BE2C (cell line): ENCODE measurements around the gene LRP6.

ENCODE experiments used
- DNase-seq: peaks from one replicate; pipeline ENCODE4 v3.0.0-alpha.2; 2020
- H3K27me3 ChIP-seq: fragments of 250-450 bp; sonication (Bioruptor Pico); 2 replicates; pipeline ENCODE4 v1.5.1; 2020; ENCODE audit warnings: mild to moderate bottlenecking
- H3K36me3 ChIP-seq: fragments of 250-450 bp; sonication (Bioruptor Pico); 2 replicates; pipeline ENCODE4 v1.5.1; 2020; ENCODE audit warnings: mild to moderate bottlenecking
- H3K4me1 ChIP-seq: fragments of 250-450 bp; sonication (Bioruptor Pico); 2 replicates; pipeline ENCODE4 v1.5.1; 2020
- H3K4me3 ChIP-seq: 2 replicates; pipeline ENCODE4 v1.5.1; 2011; ENCODE audit warnings: low read depth, low read length
- H3K9me3 ChIP-seq: fragments of 250-450 bp; sonication (Bioruptor Pico); 2 replicates; pipeline ENCODE4 v1.5.1; 2020
- TF ChIP-seq, protein P1 (sequence below): IDR thresholded peaks from 2 replicates; pipeline ENCODE4 v1.5.1; 2012; ENCODE audit warnings: mild to moderate bottlenecking, low read depth, low read length

The LRP6 gene

GRCh38 chr12:12282202-12282601, 15.4 kb upstream of the LRP6 start:
- Histone ChIP-seq H3K36me3 (no peaks in the 10 kb centered on the region), H3K4me1 (no peaks in the 10 kb centered on the region), H3K27me3 (no peaks in the 10 kb centered on the region), H3K4me3 (no peak overlapping the region), H3K9me3 (no peaks in the 10 kb centered on the region; the same call in 1 of the 2 replicates)
- TF ChIP-seq, protein P1, sequence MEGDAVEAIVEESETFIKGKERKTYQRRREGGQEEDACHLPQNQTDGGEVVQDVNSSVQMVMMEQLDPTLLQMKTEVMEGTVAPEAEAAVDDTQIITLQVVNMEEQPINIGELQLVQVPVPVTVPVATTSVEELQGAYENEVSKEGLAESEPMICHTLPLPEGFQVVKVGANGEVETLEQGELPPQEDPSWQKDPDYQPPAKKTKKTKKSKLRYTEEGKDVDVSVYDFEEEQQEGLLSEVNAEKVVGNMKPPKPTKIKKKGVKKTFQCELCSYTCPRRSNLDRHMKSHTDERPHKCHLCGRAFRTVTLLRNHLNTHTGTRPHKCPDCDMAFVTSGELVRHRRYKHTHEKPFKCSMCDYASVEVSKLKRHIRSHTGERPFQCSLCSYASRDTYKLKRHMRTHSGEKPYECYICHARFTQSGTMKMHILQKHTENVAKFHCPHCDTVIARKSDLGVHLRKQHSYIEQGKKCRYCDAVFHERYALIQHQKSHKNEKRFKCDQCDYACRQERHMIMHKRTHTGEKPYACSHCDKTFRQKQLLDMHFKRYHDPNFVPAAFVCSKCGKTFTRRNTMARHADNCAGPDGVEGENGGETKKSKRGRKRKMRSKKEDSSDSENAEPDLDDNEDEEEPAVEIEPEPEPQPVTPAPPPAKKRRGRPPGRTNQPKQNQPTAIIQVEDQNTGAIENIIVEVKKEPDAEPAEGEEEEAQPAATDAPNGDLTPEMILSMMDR: no peak
- no peak for DNase-seq

DNA sequence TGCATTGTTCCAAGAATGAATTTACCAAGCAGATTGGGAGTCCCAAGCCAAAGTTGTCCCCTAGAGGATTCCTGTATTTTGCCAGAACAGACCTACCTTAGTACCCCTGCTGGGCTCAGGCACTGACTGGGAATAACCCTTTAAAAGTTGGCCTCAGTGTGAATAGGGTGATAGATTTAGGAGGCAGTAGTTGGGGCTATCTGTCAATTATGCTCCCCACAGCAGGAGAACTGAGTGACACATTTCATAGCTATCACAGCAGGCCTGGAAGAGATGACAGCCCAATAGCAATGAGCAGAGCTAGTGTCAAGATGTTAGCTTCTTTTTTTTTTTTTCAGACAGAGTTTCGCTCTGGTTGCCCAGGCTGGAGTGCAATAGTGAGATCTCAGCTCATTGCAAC, 14.3 kb upstream of the LRP6 start:
- TF ChIP-seq, protein P1: no peak

GRCh38 chr12:12278899-12279298, 12.1 kb upstream of the LRP6 start:
- TF ChIP-seq, protein P1: no peak
- H3K4me3 ChIP-seq: no peak overlapping the region
- DNase-seq: no peak

More for the DNA sequence above, 14.3 kb upstream of the LRP6 start:
- no peaks in the 10 kb centered on the region for H3K36me3 ChIP-seq
- no peak for DNase-seq
- no peaks in the 10 kb centered on the region for H3K4me1 ChIP-seq
- no peak overlapping the region for H3K4me3 ChIP-seq
- no peaks in the 10 kb centered on the region for H3K27me3 ChIP-seq
- H3K9me3 ChIP-seq: no peaks in the 10 kb centered on the region; the same call in 1 of the 2 replicates

GRCh38 chr12:12275874-12276273, 9.0 kb upstream of the LRP6 start:
- Histone ChIP-seq H3K36me3 (no peaks in the 10 kb centered on the region), H3K4me1 (no peaks in the 10 kb centered on the region), H3K4me3 (no peak overlapping the region), H3K27me3 (no peaks in the 10 kb centered on the region), H3K9me3 (no peaks in the 10 kb centered on the region)
- DNase-seq: no peak
- TF ChIP-seq, protein P1: no peak

More at GRCh38 chr12:12278899-12279298, 12.1 kb upstream of the LRP6 start:
- no peaks in the 10 kb centered on the region for H3K4me1 ChIP-seq
- H3K27me3 ChIP-seq: no peaks in the 10 kb centered on the region
- H3K36me3 ChIP-seq: no peaks in the 10 kb centered on the region
- H3K9me3 ChIP-seq: no peaks in the 10 kb centered on the region

DNA sequence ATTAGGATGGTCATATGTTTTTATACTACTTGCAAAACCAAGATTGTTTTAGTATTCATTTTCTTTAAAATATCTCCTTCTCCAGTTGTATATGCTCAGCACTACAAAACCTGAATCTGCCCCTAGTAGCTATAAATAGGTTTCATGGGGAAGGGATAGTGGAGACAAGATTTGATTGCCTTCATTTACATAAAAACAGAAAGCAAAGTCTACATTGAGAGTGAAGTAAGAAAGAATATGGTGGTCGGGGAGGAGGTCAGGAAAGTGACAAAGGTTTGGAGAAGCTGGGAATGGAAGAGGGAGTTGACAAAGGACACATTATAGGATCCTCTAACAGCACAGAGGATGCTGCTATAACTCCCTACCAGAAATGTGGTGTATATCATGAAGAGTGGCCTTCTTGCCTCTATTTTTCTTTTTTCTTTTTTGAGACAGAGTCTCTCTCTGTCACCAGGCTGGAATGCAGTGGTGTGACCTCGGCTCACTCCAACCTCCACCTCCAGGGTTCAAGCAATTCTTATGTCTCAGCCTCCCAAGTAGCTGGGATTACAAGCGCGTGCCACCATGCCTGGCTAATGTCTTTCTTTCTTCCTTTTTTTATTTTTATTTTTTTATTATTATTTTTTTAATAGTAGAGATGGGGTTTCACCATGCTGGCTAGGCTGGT, 6.6 kb upstream of the LRP6 start:
- Histone ChIP-seq H3K4me1 (no peaks in the 10 kb centered on the region), H3K4me3 (no peak overlapping the region), H3K9me3 (no peaks in the 10 kb centered on the region), H3K27me3 (no peaks in the 10 kb centered on the region), H3K36me3 (no peaks in the 10 kb centered on the region)
- no peak for DNase-seq
- TF ChIP-seq, protein P1: no peak

DNA sequence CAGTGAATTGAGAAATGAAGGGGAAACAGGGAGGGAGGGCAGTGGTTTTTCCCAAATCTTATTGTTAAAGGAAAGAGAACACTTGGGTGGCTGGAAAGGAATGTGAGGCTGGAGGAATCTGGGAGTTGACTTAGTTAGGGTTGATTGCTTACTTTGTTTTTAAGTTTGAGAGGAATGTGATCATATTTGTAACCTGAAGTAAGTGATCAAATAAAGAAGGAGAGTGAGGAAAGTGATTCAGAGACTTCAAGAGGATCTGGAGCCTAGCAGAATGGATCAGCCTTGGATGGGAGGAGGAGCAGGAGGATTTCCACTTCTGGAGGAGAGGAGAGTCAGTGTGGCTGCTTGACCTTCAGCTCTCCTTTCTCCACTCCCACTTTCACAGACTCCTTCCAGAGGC, 6.0 kb upstream of the LRP6 start:
- Histone ChIP-seq H3K4me1 (peaks cover 1% of the 10 kb centered on the region), H3K9me3 (no peaks in the 10 kb centered on the region), H3K4me3 (no peak overlapping the region), H3K36me3 (no peaks in the 10 kb centered on the region), H3K27me3 (no peaks in the 10 kb centered on the region)
- TF ChIP-seq, protein P1: no peak
- DNase-seq: no peak
